Measurements from ENCODE around the gene ZFAND3. TPM values are rescaled to one million over a fixed set of nuclear protein-coding genes. Genes with fewer than 3 reads are reported as not detected.
A peak's percentile ranks its signal among the peaks of the same experiment; 100 is the strongest.

Gene ZFAND3
- total RNA-seq, 1 experiment from 2014 or later, result 47.2 TPM

GRCh38 chr6:38012573-38012972 is 193.0 kb downstream of the ZFAND3 start:
- no TSS peak for BruUV-seq (replicated peaks)
- Histone ChIP-seq H3K9ac (ENCODE audit: low read length) (no peak overlapping the region), H3K4me2 (ENCODE audit: low read length) (no peak overlapping the region), H3K4me1 (ENCODE audit: control insufficient read depth in 1 of 2, insufficient read depth in 2 of 2, low read length in 2 of 2) (no peaks in the 10 kb centered on the region), H3K4me3 (replicated peaks in 1 of 2; ENCODE audit: low read depth in 1 of 2, low read length in 2 of 2) (no peak overlapping the region), H3K9me2 (ENCODE audit: insufficient read depth) (no peaks in the 10 kb centered on the region), H3K27ac (ENCODE audit: low read depth, low read length) (no peak overlapping the region), H2AFZ (ENCODE audit: low read depth, low read length, poor library complexity, severe bottlenecking) (no peak overlapping the region), H3K36me3 (ENCODE audit: control insufficient read depth in 1 of 2, insufficient read depth in 2 of 2, low read length in 2 of 2) (no peaks in the 10 kb centered on the region), H3K79me2 (ENCODE audit: insufficient read depth, low read length) (peaks cover 20% of the 10 kb centered on the region; the same call in 1 of the 2 replicates), H3K9me3 (ENCODE audit: control insufficient read depth in 1 of 2, insufficient read depth in 1 of 2, low read depth in 1 of 2, low read length in 2 of 2) (no peaks in the 10 kb centered on the region), H4K20me1 (ENCODE audit: insufficient read depth) (peaks cover 12% of the 10 kb centered on the region; the same call in 1 of the 2 replicates), H3K27me3 (ENCODE audit: insufficient read depth, low read length) (no peaks in the 10 kb centered on the region)
- RAD21 ChIA-PET (ENCODE audit: low non-redundant PET in 1 of 2, low total read pairs in 2 of 2, uncharacterized antibody in 2 of 2, unreplicated experiment in 2 of 2), result no interaction called here
- TF ChIP-seq, protein P1, sequence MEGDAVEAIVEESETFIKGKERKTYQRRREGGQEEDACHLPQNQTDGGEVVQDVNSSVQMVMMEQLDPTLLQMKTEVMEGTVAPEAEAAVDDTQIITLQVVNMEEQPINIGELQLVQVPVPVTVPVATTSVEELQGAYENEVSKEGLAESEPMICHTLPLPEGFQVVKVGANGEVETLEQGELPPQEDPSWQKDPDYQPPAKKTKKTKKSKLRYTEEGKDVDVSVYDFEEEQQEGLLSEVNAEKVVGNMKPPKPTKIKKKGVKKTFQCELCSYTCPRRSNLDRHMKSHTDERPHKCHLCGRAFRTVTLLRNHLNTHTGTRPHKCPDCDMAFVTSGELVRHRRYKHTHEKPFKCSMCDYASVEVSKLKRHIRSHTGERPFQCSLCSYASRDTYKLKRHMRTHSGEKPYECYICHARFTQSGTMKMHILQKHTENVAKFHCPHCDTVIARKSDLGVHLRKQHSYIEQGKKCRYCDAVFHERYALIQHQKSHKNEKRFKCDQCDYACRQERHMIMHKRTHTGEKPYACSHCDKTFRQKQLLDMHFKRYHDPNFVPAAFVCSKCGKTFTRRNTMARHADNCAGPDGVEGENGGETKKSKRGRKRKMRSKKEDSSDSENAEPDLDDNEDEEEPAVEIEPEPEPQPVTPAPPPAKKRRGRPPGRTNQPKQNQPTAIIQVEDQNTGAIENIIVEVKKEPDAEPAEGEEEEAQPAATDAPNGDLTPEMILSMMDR (IDR thresholded peaks at IDR 0.05 in 2 of 3, conservative IDR thresholded peaks at IDR 0.05 in 1 of 3; ENCODE audit: borderline replicate concordance in 1 of 3, insufficient read depth in 1 of 3, low read depth in 2 of 3, low read length in 2 of 3), result peak; percentile 63 to 82 (median 75); a peak in 5 of 6 replicates
- TF ChIP-seq SP1 (IDR thresholded peaks at IDR 0.05; ENCODE audit: low read depth) (no peak), JUND (IDR thresholded peaks at IDR 0.05) (no peak), ZNF274 (IDR thresholded peaks at IDR 0.05; ENCODE audit: low read depth, low read length) (no peak), RAD21 (IDR thresholded peaks at IDR 0.05; ENCODE audit: low read depth) (peak; percentile 80), CEBPB (IDR thresholded peaks at IDR 0.05; ENCODE audit: low read depth) (no peak), ELF1 (IDR thresholded peaks at IDR 0.05; ENCODE audit: borderline replicate concordance, low read depth) (no peak)
- TF ChIP-seq, protein P2, sequence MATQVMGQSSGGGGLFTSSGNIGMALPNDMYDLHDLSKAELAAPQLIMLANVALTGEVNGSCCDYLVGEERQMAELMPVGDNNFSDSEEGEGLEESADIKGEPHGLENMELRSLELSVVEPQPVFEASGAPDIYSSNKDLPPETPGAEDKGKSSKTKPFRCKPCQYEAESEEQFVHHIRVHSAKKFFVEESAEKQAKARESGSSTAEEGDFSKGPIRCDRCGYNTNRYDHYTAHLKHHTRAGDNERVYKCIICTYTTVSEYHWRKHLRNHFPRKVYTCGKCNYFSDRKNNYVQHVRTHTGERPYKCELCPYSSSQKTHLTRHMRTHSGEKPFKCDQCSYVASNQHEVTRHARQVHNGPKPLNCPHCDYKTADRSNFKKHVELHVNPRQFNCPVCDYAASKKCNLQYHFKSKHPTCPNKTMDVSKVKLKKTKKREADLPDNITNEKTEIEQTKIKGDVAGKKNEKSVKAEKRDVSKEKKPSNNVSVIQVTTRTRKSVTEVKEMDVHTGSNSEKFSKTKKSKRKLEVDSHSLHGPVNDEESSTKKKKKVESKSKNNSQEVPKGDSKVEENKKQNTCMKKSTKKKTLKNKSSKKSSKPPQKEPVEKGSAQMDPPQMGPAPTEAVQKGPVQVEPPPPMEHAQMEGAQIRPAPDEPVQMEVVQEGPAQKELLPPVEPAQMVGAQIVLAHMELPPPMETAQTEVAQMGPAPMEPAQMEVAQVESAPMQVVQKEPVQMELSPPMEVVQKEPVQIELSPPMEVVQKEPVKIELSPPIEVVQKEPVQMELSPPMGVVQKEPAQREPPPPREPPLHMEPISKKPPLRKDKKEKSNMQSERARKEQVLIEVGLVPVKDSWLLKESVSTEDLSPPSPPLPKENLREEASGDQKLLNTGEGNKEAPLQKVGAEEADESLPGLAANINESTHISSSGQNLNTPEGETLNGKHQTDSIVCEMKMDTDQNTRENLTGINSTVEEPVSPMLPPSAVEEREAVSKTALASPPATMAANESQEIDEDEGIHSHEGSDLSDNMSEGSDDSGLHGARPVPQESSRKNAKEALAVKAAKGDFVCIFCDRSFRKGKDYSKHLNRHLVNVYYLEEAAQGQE (IDR thresholded peaks at IDR 0.05; ENCODE audit: low read depth), result no peak
- POLR2A ChIA-PET, result no interaction called here
- ATAC-seq (peak; percentile 93), DNase-seq (ENCODE audit: low read depth, low spot score) (peak; percentile 44)
- CTCF ChIA-PET, result interaction anchor here (1.4 kb wide), 1 partner anchor 11 kb away, joined by 3 read pairs; no protein-coding TSS in a partner anchor
- intact Hi-C loops (cut with micrococcal nuclease), result loop anchor here (1.0 to 10.0 kb wide), 4 partner anchors 270 to 528 kb away; partner anchors contain the start of gene MDGA1
